A549 treated with AZD2906 at 1 μM for 4 hours (cell line): Measurements from ENCODE around the gene PCDHA8. TPM values are rescaled to one million over a fixed set of nuclear protein-coding genes. Genes with fewer than 3 reads are reported as not detected.

Source experiments
- total RNA-seq: library from RNA; stranded (reverse); fragments of 200-300 nt; extraction: Qiagen RNA extraction; gene quantifications from 5 replicates; pipeline ENCODE4 v1.2.3, GENCODE V29; 2022

Gene PCDHA8
- total RNA-seq, 1 experiment from 2014 or later: 0.03 TPM

Other genes starting within 250 kb of the PCDHA8 start
- 3.2 to 4.2 TPM (median 4.0 TPM) in 5 replicates for gene CD14, start 208.0 kb upstream of the PCDHA8 start, total RNA-seq
- gene TMCO6, start 201.7 kb upstream of the PCDHA8 start, total RNA-seq: 10.6 to 14.5 TPM (median 12.3 TPM) in 5 replicates
- gene NDUFA2, start 193.6 kb upstream of the PCDHA8 start, total RNA-seq: 100 to 127 TPM (median 113 TPM) in 5 replicates
- 84.1 to 119 TPM (median 90.9 TPM) in 5 replicates for gene IK, start 193.4 kb upstream of the PCDHA8 start, total RNA-seq
- 27.3 to 29.3 TPM (median 27.7 TPM) in 5 replicates for gene WDR55, start 176.3 kb upstream of the PCDHA8 start, total RNA-seq
- 0.42 to 0.92 TPM (median 0.60 TPM) in 5 replicates for gene DND1, start 167.6 kb upstream of the PCDHA8 start, total RNA-seq
- gene HARS1, start 149.8 kb upstream of the PCDHA8 start, total RNA-seq: 71.6 to 81.2 TPM (median 75.8 TPM) in 5 replicates
- 34.5 to 42.0 TPM (median 36.8 TPM) in 5 replicates for gene HARS2, start 149.7 kb upstream of the PCDHA8 start, total RNA-seq
- 77.3 to 107 TPM (median 81.6 TPM) in 5 replicates for gene ZMAT2, start 140.7 kb upstream of the PCDHA8 start, total RNA-seq
- 0.14 to 0.26 TPM (median 0.22 TPM) in 5 replicates for gene PCDHA1, start 55.0 kb upstream of the PCDHA8 start, total RNA-seq
- 0.02 to 0.09 TPM (median 0.06 TPM) in 5 replicates for gene PCDHA2, start 46.3 kb upstream of the PCDHA8 start, total RNA-seq
- gene PCDHA3, start 40.1 kb upstream of the PCDHA8 start, total RNA-seq: 0.82 to 1.0 TPM (median 0.93 TPM) in 5 replicates
- 1.5 to 2.0 TPM (median 1.8 TPM) in 5 replicates for gene PCDHA4, start 34.1 kb upstream of the PCDHA8 start, total RNA-seq
- gene PCDHA5, start 19.6 kb upstream of the PCDHA8 start, total RNA-seq: 0.60 to 0.89 TPM (median 0.70 TPM) in 5 replicates
- gene PCDHA6, start 13.2 kb upstream of the PCDHA8 start, total RNA-seq: 0.03 to 0.07 TPM (median 0.07 TPM) in 5 replicates
- 0.06 to 0.12 TPM (median 0.08 TPM) in 5 replicates for gene PCDHA7, start 6.9 kb upstream of the PCDHA8 start, total RNA-seq
- 0.01 TPM in 2 of 5 replicates, not detected in the others for gene PCDHA9, start 7.2 kb downstream of the PCDHA8 start, total RNA-seq
- 0.01 to 0.02 TPM (median 0.01 TPM) in 3 of 5 replicates, not detected in the others for gene PCDHA10, start 14.7 kb downstream of the PCDHA8 start, total RNA-seq
- 0.04 to 0.24 TPM (median 0.08 TPM) in 5 replicates for gene PCDHA11, start 27.8 kb downstream of the PCDHA8 start, total RNA-seq
- gene PCDHA12, start 34.1 kb downstream of the PCDHA8 start, total RNA-seq: 3.0 to 3.2 TPM (median 3.1 TPM) in 5 replicates
- gene PCDHA13, start 40.9 kb downstream of the PCDHA8 start, total RNA-seq: 0.03 to 0.06 TPM (median 0.05 TPM) in 5 replicates
- 1.7 to 2.2 TPM (median 1.9 TPM) in 5 replicates for gene PCDHAC1, start 85.1 kb downstream of the PCDHA8 start, total RNA-seq
- gene PCDHAC2, start 125.3 kb downstream of the PCDHA8 start, total RNA-seq: 3.2 to 5.7 TPM (median 3.6 TPM) in 5 replicates
- gene PCDHB1, start 210.2 kb downstream of the PCDHA8 start, total RNA-seq: not detected in 5 replicates